HG03378 (cell line): Measurements from ENCODE around the gene PLP1.

Experiments
- ATAC-seq: cut with Tn5 transposase; IDR thresholded peaks from one replicate; pipeline ENCODE4 v1.9.1; 2021; ENCODE audit warnings: mild to moderate bottlenecking, moderate library complexity; ENCODE audit not compliant: unreplicated experiment

The PLP1 gene

GRCh38 chrX:103823591-103823990, 47.0 kb downstream of the PLP1 start:
- ATAC-seq = no peak

GRCh38 chrX:103825881-103826280, 49.2 kb downstream of the PLP1 start:
- no peak for ATAC-seq

- ATAC-seq = no peak
Measured at GRCh38 chrX:103828529-103828928, 51.9 kb downstream of the PLP1 start.

- ATAC-seq = no peak
Measured at GRCh38 chrX:103830848-103831247, 54.2 kb downstream of the PLP1 start.

GRCh38 chrX:103831342-103831802, 54.7 kb downstream of the PLP1 start:
- peak; percentile 25 for ATAC-seq

GRCh38 chrX:103831803-103832544, 55.3 kb downstream of the PLP1 start, which contains the start of gene RAB9B:
RAB9B (minus strand) TSS chrX:103832257; CDS start chrX:103825784, 6,473 bp downstream.
- ATAC-seq = peak; percentile 62

GRCh38 chrX:103839404-103839803, 62.8 kb downstream of the PLP1 start:
- no peak for ATAC-seq
